GM10248 (cell line): ENCODE data around the gene SLC47A1.

Experiments used
- CTCF ChIA-PET: fragments of 300-600 bp; sonication (Branson Sonifier 250); formaldehyde crosslinking; extraction: SDS; loops from one replicate; lab custom pipeline; 2021; ENCODE audit warnings: antibody characterized with exemption; lab: Yijun Ruan, JAX
- POLR2A ChIA-PET: fragments of 350-650 bp; sonication (Branson Sonifier 250); formaldehyde crosslinking; extraction: SDS; loops from one replicate; lab custom pipeline; 2020; ENCODE audit warnings: antibody characterized with exemption; lab: Yijun Ruan, JAX
- DNase-seq: peaks from one replicate; pipeline ENCODE4 v3.0.0; 2012; ENCODE audit errors: extremely low spot score
- CTCF ChIP-seq: IDR thresholded peaks from 2 replicates; pipeline ENCODE4 v1.5.1; 2012; ENCODE audit warnings: mild to moderate bottlenecking, low read depth; ENCODE audit errors: extremely low read depth, missing control alignments, control extremely low read depth

The SLC47A1 gene

GRCh38 chr17:19614900-19615299 lies 81.2 kb downstream of the SLC47A1 start:
- ChIA-PET POLR2A (no interaction called here), CTCF (interaction anchor here (1.4 to 2.1 kb wide), 4 partner anchors 17 to 151 kb away, joined by 4 to 9 read pairs (median 6); no protein-coding TSS in a partner anchor)
- no peak for TF ChIP-seq CTCF
- no peak for DNase-seq

GRCh38 chr17:19618015-19618414 lies 84.4 kb downstream of the SLC47A1 start:
- ChIA-PET POLR2A (no interaction called here), CTCF (interaction anchor here (1.3 kb wide), 1 partner anchor 16 kb away, joined by 5 read pairs; no protein-coding TSS in a partner anchor)
- TF ChIP-seq CTCF = no peak
- no peak for DNase-seq

GRCh38 chr17:19619705-19620325 lies 86.2 kb downstream of the SLC47A1 start:
- TF ChIP-seq CTCF = no peak
- DNase-seq = no peak
- CTCF ChIA-PET = no interaction called here
- POLR2A ChIA-PET = no interaction called here

GRCh38 chr17:19621697-19622096 lies 88.0 kb downstream of the SLC47A1 start:
- POLR2A ChIA-PET = no interaction called here

GRCh38 chr17:19626079-19626478 lies 92.4 kb downstream of the SLC47A1 start:
- TF ChIP-seq CTCF = no peak
- DNase-seq = no peak
- ChIA-PET CTCF (no interaction called here), POLR2A (no interaction called here)

More at GRCh38 chr17:19621697-19622096, 88.0 kb downstream of the SLC47A1 start:
- DNase-seq = no peak
- CTCF ChIA-PET = interaction anchor here (1.3 to 1.6 kb wide), 2 partner anchors 24 to 27 kb away, joined by 3 to 5 read pairs; partner anchors contain the start of gene ALDH3A2
- no peak for TF ChIP-seq CTCF
